GM21529 (cell line): ENCODE measurements around the gene DIAPH1.

Experiments
- ATAC-seq: cut with Tn5 transposase; IDR thresholded peaks from one replicate; pipeline ENCODE4 v1.9.1; 2021; ENCODE audit not compliant: unreplicated experiment

DIAPH1 gene

DNA sequence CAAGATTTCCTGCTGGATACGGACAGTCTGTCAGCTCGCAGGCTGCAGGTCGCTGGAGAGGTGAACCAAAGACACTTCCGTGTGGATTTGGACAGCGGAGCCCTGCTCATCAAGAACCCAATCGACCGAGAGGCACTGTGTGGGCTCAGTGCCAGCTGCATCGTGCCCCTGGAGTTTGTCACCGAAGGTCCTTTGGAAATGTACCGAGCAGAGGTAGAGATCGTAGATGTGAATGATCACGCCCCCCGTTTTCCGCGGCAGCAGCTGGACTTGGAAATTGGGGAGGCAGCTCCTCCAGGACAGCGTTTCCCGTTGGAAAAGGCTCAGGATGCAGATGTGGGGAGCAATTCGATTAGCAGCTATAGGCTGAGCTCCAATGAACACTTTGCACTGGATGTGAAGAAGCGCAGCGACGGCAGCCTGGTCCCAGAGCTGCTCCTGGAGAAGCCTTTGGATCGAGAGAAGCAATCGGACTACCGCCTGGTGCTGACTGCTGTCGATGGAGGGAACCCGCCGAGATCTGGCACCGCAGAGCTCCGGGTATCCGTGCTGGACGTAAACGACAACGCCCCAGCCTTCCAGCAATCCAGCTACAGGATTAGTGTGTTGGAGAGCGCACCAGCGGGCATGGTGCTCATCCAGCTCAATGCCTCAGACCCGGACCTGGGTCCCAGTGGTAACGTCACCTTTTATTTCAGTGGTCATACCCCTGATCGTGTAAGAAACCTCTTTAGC is 133.3 kb downstream of the DIAPH1 start:
- ATAC-seq, result no peak

- no peak for ATAC-seq
Measured at GRCh38 chr5:141484641-141485311, 134.0 kb downstream of the DIAPH1 start, which contains the start of gene PCDHGC4. Gene PCDHGC4, plus strand, starts transcription at chr5:141485030. Its CDS starts 144 bp downstream, at chr5:141485174.

- no peak for ATAC-seq
Measured at GRCh38 chr5:141484310-141484640, 134.5 kb downstream of the DIAPH1 start.

DNA sequence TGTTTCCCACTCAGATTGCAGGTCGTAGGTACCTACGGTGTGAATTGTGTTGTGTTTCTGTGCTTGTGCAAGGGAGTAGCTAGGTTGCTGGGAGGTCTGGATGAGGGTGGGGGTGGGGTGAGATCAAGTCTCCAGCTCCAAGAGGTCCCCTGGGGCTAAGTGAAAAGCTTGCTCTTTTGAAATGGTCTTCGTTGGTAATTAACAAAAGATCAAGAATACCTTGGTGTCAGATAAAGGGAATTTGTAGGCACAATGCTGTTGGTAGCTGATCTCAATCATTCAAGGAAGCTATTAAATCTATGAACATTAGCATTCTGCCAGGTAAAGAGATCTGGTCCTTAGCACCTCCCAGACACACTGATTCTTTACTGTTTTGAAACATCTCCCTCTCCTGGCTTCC is 134.9 kb downstream of the DIAPH1 start:
- no peak for ATAC-seq

DNA sequence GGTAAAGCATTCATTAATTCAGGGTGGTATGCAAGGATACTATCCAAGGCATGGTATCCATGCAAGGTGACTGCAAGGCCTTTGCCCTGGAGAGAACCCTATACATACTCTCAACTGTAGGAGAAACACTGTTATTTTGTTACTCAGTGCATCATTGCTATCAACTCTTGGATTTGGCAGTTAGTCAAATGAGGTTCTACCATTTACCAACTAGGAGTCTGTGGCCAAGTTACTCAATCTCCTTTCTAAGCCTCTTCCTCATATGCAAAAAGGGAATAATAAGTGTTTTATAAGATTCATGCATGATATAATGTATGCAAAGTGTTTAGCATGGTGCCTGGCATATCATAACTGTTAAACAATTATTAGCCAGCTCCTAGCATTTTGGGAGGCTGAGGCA is 139.0 kb downstream of the DIAPH1 start:
- ATAC-seq, result no peak

- ATAC-seq, result no peak
Measured at GRCh38 chr5:141478321-141478945, 140.4 kb downstream of the DIAPH1 start.

- ATAC-seq, result no peak
Measured at GRCh38 chr5:141477815-141478214, 141.0 kb downstream of the DIAPH1 start.

GRCh38 chr5:141477044-141477575 is 141.7 kb downstream of the DIAPH1 start:
- no peak for ATAC-seq

- ATAC-seq, result peak; percentile 25
Measured at GRCh38 chr5:141476132-141476911, 142.5 kb downstream of the DIAPH1 start.

DNA sequence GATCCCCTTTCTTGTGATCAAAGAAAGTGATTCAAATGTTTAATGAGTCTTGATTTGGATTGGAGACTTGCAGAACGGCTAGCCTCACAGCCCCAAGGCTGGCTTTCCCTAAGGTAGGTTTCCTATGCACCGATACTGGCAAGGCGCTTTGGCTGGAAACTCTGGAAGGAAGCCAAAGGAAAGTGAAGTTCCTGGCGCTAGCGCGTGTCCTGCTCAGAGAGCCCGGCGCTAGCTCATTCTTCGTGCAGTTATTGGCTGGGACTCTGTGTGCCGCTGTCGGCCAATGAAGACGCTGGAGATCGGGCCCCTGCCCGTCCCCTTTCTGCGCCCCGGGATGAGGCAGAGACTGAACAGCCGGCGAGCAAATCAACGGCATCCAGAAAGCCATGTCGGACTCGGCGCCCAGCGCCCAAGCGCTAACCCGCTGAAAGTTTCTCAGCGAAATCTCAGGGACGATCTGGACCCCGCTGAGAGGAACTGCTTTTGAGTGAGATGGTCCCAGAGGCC is 143.1 kb downstream of the DIAPH1 start, which contains the start of gene PCDHGC3:
TSS of gene PCDHGC3 (plus strand) at position 342 of the 507 bp plus-strand sequence. CDS start at position 493, 151 bp downstream.
- peak; percentile 98 for ATAC-seq

DNA sequence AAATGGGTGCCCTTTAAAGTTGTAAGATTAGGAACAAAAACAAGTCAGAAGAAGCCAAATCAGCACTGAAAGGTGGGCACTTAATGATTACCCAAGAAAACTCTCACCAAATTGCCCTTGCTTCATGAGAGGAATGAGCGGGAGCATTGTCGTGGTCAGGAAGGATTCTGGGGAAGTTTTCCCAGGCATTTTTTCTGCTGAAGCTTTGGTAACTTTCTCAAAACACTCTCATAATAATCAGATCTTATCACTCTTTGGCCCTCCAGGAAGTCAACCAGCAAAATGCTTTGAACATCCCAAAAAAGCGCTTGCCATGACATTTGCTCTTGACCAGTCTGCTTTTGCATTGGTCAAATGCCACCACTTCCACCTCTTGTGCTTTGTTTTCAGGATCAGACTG is 153.4 kb downstream of the DIAPH1 start:
- no peak for ATAC-seq
